IPS-NIHi7 (cell line): ENCODE data around the gene PSMB5.

Experiments used
- DNase-seq: peaks from one replicate; pipeline ENCODE4 v3.0.0; 2012; ENCODE audit warnings: mixed read lengths; ENCODE audit errors: extremely low spot score

The PSMB5 gene

GRCh38 chr14:23034498-23035302 lies at the start of gene PSMB5:
PSMB5 (minus strand) TSS chr14:23034900; CDS start chr14:23034881, 19 bp downstream.
- DNase-seq: peak; percentile 92

GRCh38 chr14:23080474-23080873 lies 45.8 kb upstream of the PSMB5 start:
- DNase-seq: no peak

GRCh38 chr14:23079716-23080115 lies 45.0 kb upstream of the PSMB5 start:
- no peak for DNase-seq

GRCh38 chr14:23078692-23079116 lies 44.0 kb upstream of the PSMB5 start:
- DNase-seq: no peak

GRCh38 chr14:23077962-23078361 lies 43.3 kb upstream of the PSMB5 start:
- DNase-seq: no peak

GRCh38 chr14:23076785-23077408 lies 42.2 kb upstream of the PSMB5 start:
- peak; percentile 29 for DNase-seq

- DNase-seq: no peak
Observed at GRCh38 chr14:23074906-23075305, 40.2 kb upstream of the PSMB5 start.

- DNase-seq: peak; percentile 30
Observed at GRCh38 chr14:23071921-23072539, 37.3 kb upstream of the PSMB5 start.

- peak; percentile 90 for DNase-seq
Observed at GRCh38 chr14:23071244-23071920, 36.7 kb upstream of the PSMB5 start.

- no peak for DNase-seq
Observed at GRCh38 chr14:23070262-23071129, 35.8 kb upstream of the PSMB5 start.

- no peak for DNase-seq
Observed at GRCh38 chr14:23069413-23069806, 34.7 kb upstream of the PSMB5 start.

- DNase-seq: peak; percentile 85
Observed at GRCh38 chr14:23068789-23069412, 34.2 kb upstream of the PSMB5 start.

GRCh38 chr14:23067847-23068788 lies 33.4 kb upstream of the PSMB5 start:
- DNase-seq: no peak

- no peak for DNase-seq
Observed at GRCh38 chr14:23066855-23067744, 32.4 kb upstream of the PSMB5 start.

- DNase-seq: no peak
Observed at GRCh38 chr14:23066368-23066767, 31.7 kb upstream of the PSMB5 start.

GRCh38 chr14:23063601-23064000 lies 28.9 kb upstream of the PSMB5 start:
- DNase-seq: no peak

- DNase-seq: no peak
Observed at GRCh38 chr14:23062002-23062401, 27.3 kb upstream of the PSMB5 start.

- DNase-seq: no peak
Observed at GRCh38 chr14:23060536-23061260, 26.0 kb upstream of the PSMB5 start.
